A549 treated with Mapracorat at 1 μM for 4 hours (cell line): ENCODE data around the gene FAM13A. TPM values are rescaled to one million over a fixed set of nuclear protein-coding genes. Genes with fewer than 3 reads are reported as not detected.

Source experiments
- total RNA-seq: library from RNA; stranded (reverse); fragments of 200-300 nt; extraction: Qiagen RNA extraction; gene quantifications from 5 replicates; pipeline ENCODE4 v1.2.3, GENCODE V29; 2022

The FAM13A gene
- total RNA-seq = 4.8 to 6.1 TPM (median 5.5 TPM) in 5 replicates

DNA sequence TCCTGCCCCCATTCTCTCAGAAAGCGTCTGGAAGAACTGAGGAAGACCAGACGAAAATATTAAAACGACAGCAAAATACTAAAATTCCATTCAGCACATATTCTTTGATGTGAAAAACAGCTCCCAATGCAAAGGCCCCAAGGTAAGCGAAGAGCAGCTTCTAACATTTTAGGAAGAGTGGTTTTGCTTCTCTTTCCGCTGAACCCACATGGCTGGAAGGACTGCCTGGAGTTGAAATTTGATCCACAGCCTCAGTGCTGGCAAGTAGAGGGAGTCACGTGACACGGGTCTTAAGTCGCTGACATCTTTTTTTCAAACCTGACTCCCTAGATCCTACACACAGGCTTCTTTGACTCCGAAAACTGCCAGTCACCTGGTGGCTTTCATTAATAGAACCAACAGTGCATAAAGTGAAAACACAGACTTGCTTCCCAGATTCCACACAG lies at the start of gene FAM13A:
Gene FAM13A (minus strand): TSS at position 233 of the 446 bp plus-strand sequence. CDS start 221 bp downstream, at position 12.

DNA sequence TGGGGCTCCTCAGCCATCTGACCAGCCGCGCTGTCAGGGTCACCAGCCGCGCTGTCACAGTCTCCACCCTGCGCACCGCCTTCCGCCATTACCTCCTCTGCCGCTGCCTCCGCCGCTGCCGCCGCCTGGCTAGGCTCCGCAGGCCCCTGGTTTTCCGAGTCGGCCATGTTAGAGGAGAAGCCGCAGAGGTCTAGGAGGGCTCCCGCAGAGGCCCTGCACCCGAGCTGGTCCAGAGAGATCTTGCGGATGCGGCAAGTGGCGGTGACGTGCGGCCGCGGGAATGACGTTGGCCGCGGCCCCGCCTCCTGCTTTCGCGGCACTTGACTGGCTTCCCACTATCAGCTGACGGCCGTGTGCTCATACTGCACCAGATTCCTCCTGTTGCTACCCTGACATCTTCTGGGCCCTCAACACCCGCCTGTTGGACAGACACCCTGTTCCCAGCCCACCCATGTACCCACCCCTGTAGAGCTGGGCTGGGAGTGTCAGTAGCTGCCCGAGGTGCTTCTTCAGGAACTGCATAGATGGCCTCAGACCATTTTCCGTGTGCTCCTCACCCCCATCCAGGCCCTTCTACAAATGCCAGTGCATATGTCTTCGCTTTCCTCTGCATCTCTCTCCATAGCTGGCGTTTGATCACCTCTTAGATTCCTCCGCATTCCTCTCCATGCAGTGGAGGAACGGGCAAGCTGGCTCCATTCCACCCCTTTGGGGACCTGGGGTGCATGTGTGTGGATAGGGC lies 359.2 kb downstream of the FAM13A start, which contains the start of gene NAP1L5:
Gene NAP1L5 (minus strand): TSS at position 242 of the 742 bp plus-strand sequence. CDS start 75 bp downstream, at position 167.

Other genes starting within 250 kb of the FAM13A start
- gene TIGD2, start 54.3 kb upstream of the FAM13A start, total RNA-seq = 4.6 to 6.0 TPM (median 5.2 TPM) in 5 replicates